ENCODE data around the gene GOLGA7B. TPM values are rescaled to one million over a fixed set of nuclear protein-coding genes. Genes with fewer than 3 reads are reported as not detected.

Gene GOLGA7B
- total and polyA plus RNA-seq, 2 donors (not counting 3 experiments of a cell fraction or from before 2014, with no cell fraction given) = 0.03 TPM; not detected in 1

DNA sequence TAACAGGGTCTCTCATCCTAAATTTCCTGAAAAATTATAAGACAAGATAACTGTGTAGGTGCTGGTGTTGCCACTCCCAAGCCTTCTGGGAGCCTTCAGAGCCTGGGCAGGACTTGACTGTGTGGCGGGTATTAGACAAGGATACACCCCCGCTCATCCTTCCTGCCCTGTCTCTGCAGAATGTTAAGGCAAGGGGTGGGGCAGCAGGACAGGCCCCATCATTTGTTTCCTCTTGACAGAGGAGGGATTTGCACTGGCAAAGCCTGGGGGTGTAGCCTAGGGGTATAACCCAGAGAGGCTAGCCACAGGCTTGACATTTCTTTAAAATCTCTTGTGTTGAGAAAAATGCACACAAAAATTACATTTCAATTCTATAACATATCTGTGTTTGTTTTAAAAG lies 63.5 kb downstream of the GOLGA7B start:
- no peaks in the 10 kb centered on the region for H3K9me3 ChIP-seq (replicated peaks; ENCODE audit: control insufficient read depth, insufficient read depth, low read length)
- no peak for FAIRE-seq
- intact Hi-C loops (cut with micrococcal nuclease) = loop anchor here (10.0 kb wide), 1 partner anchor 752 kb away; no protein-coding TSS in a partner anchor
- H3K79me2 ChIP-seq (ENCODE audit: control insufficient read depth, insufficient read depth, low read length) = no peaks in the 10 kb centered on the region
- no peak overlapping the region for H2AFZ ChIP-seq (ENCODE audit: low read depth, low read length)
- dilution Hi-C loops (cut with MboI; ENCODE audit: extremely low pct_ligation_motif_present, low sequenced_read_pairs) = no loop called here
- H3K9me1 ChIP-seq (replicated peaks; ENCODE audit: control insufficient read depth, extremely low read depth, insufficient read depth, low read length) = no peaks in the 10 kb centered on the region
- H3K4me1 ChIP-seq (ENCODE audit: control insufficient read depth, extremely low read depth, insufficient read depth, low read length) = no peaks in the 10 kb centered on the region
- no peaks in the 10 kb centered on the region for H4K20me1 ChIP-seq (replicated peaks; ENCODE audit: control insufficient read depth, extremely low read depth, insufficient read depth, low read length)
- ChIA-PET CTCF (no interaction called here), POLR2A (no interaction called here)
- TF ChIP-seq POLR2A (IDR thresholded peaks at IDR 0.05; ENCODE audit: low read depth, low read length) (no peak), POLR2AphosphoS5 (IDR thresholded peaks at IDR 0.05; ENCODE audit: insufficient read depth, low read depth, low read length) (no peak), EZH2 (IDR thresholded peaks at IDR 0.05; ENCODE audit: borderline replicate concordance, low read depth, low read length, severe bottlenecking) (no peak), MYC (IDR thresholded peaks at IDR 0.05; ENCODE audit: low read depth, low read length) (no peak), GATA2 (IDR thresholded peaks at IDR 0.05; ENCODE audit: insufficient read depth, insufficient read length, low read depth, low read length) (no peak)
- TF ChIP-seq, protein P1, sequence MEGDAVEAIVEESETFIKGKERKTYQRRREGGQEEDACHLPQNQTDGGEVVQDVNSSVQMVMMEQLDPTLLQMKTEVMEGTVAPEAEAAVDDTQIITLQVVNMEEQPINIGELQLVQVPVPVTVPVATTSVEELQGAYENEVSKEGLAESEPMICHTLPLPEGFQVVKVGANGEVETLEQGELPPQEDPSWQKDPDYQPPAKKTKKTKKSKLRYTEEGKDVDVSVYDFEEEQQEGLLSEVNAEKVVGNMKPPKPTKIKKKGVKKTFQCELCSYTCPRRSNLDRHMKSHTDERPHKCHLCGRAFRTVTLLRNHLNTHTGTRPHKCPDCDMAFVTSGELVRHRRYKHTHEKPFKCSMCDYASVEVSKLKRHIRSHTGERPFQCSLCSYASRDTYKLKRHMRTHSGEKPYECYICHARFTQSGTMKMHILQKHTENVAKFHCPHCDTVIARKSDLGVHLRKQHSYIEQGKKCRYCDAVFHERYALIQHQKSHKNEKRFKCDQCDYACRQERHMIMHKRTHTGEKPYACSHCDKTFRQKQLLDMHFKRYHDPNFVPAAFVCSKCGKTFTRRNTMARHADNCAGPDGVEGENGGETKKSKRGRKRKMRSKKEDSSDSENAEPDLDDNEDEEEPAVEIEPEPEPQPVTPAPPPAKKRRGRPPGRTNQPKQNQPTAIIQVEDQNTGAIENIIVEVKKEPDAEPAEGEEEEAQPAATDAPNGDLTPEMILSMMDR (IDR thresholded peaks at IDR 0.05; ENCODE audit: extremely low read depth in 1 of 2, insufficient read depth in 1 of 2, low read depth in 1 of 2, low read length in 2 of 2) = no peak
- H3K9ac ChIP-seq (replicated peaks; ENCODE audit: extremely low read depth, insufficient read depth, low read length) = no peak overlapping the region
- H3K27ac ChIP-seq (ENCODE audit: insufficient read depth, low read depth, low read length) = no peak overlapping the region
- no TSS peak for BruUV-seq (replicated peaks)
- no peak overlapping the region for H3K4me3 ChIP-seq (replicated peaks in 1 of 3; ENCODE audit: insufficient read depth in 1 of 3, low read depth in 1 of 3, low read length in 3 of 3)
- H3K27me3 ChIP-seq (ENCODE audit: control insufficient read depth in 2 of 2, insufficient read depth in 2 of 2, low read length in 2 of 2) = peaks cover 0 to 3% of the 10 kb centered on the region in 2 experiments
- no peak for DNase-seq (ENCODE audit: low read depth, low spot score)
- no peaks in the 10 kb centered on the region for H3K36me3 ChIP-seq (ENCODE audit: control insufficient read depth in 2 of 2, extremely low read depth in 1 of 2, insufficient read depth in 2 of 2, low read length in 2 of 2)
- no peak overlapping the region for H3K4me2 ChIP-seq (ENCODE audit: insufficient read depth, low read length)

DNA sequence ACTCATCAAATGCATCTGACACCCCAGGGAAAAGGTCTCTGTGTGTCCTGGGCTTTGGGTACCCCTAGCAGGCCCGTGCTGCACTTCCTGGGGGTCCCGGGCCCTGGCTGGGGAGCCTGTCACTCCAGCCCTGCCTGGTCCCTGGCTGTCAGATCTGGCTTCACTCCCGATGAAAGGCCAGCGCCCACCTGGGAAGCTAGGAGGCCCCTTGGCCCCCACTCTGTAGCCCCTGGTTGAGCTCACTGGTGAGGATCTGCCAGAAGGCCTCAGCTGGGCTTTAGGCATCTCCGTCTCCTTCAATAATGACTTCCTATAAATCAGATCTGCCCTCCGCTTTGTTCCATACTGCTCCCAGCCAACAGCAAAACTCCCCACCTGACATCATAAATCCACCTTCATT lies 64.0 kb downstream of the GOLGA7B start:
- H3K4me3 ChIP-seq (replicated peaks in 1 of 3; ENCODE audit: insufficient read depth in 1 of 3, low read depth in 1 of 3, low read length in 3 of 3) = no peak overlapping the region
- no TSS peak for BruUV-seq (replicated peaks)
- FAIRE-seq (no peak), DNase-seq (ENCODE audit: low read depth, low spot score) (no peak)
- H3K79me2 ChIP-seq (ENCODE audit: control insufficient read depth, insufficient read depth, low read length) = no peaks in the 10 kb centered on the region
- no peaks in the 10 kb centered on the region for H3K9me1 ChIP-seq (replicated peaks; ENCODE audit: control insufficient read depth, extremely low read depth, insufficient read depth, low read length)
- H3K4me1 ChIP-seq (ENCODE audit: control insufficient read depth, extremely low read depth, insufficient read depth, low read length) = no peaks in the 10 kb centered on the region
- intact Hi-C loops (cut with micrococcal nuclease) (loop anchor here (1.0 to 10.0 kb wide), 4 partner anchors 128 to 751 kb away; no protein-coding TSS in a partner anchor), dilution Hi-C loops (cut with MboI; ENCODE audit: extremely low pct_ligation_motif_present, low sequenced_read_pairs) (no loop called here)
- no peak overlapping the region for H3K27ac ChIP-seq (ENCODE audit: insufficient read depth, low read depth, low read length)
- peaks cover 0 to 3% of the 10 kb centered on the region in 2 experiments for H3K27me3 ChIP-seq (ENCODE audit: control insufficient read depth in 2 of 2, insufficient read depth in 2 of 2, low read length in 2 of 2)
- ChIA-PET POLR2A (no interaction called here), CTCF (interaction anchor here (10.9 kb wide), 1 partner anchor 130 kb away, joined by 540 read pairs; no protein-coding TSS in a partner anchor)
- TF ChIP-seq POLR2A (IDR thresholded peaks at IDR 0.05; ENCODE audit: low read depth, low read length) = no peak
- H2AFZ ChIP-seq (ENCODE audit: low read depth, low read length) = no peak overlapping the region
- no peaks in the 10 kb centered on the region for H3K36me3 ChIP-seq (ENCODE audit: control insufficient read depth in 2 of 2, extremely low read depth in 1 of 2, insufficient read depth in 2 of 2, low read length in 2 of 2)
- no peak overlapping the region for H3K9ac ChIP-seq (replicated peaks; ENCODE audit: extremely low read depth, insufficient read depth, low read length)
- H3K4me2 ChIP-seq (ENCODE audit: insufficient read depth, low read length) = no peak overlapping the region
- no peaks in the 10 kb centered on the region for H4K20me1 ChIP-seq (replicated peaks; ENCODE audit: control insufficient read depth, extremely low read depth, insufficient read depth, low read length)
- H3K9me3 ChIP-seq (replicated peaks; ENCODE audit: control insufficient read depth, insufficient read depth, low read length) = no peaks in the 10 kb centered on the region
